GM19043 (cell line): ENCODE data around the gene NOTCH4.
A peak's percentile ranks its signal among the peaks of the same experiment; 100 is the strongest.

Source experiments
- ATAC-seq: cut with Tn5 transposase; IDR thresholded peaks from one replicate; pipeline ENCODE4 v1.9.1; 2021; ENCODE audit warnings: low read depth; ENCODE audit not compliant: unreplicated experiment

The NOTCH4 gene

DNA sequence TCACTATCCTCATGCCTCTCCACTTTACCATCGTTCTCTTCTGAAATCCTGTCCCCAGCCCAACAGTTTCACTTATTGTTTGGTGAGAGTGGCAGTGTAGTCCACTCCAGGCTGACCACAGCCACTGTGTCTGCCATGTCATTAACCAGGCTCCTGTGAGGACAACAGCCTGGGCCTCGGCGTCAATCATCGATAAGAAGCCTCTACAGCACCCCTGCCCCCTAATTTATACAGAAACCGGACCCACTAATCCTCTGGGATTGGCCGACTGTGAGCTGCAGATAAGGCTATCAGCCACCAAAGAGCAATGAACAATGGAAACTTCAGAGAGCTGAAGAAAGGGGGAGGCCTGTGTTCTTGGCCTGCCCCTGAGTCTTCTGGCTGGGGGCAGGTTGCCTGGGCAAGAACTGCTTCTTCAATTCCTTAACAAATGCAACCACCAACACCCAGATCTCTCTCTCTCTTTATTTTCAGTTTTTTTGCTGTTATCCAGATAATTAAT lies 56.1 kb downstream of the NOTCH4 start:
- ATAC-seq, result no peak

DNA sequence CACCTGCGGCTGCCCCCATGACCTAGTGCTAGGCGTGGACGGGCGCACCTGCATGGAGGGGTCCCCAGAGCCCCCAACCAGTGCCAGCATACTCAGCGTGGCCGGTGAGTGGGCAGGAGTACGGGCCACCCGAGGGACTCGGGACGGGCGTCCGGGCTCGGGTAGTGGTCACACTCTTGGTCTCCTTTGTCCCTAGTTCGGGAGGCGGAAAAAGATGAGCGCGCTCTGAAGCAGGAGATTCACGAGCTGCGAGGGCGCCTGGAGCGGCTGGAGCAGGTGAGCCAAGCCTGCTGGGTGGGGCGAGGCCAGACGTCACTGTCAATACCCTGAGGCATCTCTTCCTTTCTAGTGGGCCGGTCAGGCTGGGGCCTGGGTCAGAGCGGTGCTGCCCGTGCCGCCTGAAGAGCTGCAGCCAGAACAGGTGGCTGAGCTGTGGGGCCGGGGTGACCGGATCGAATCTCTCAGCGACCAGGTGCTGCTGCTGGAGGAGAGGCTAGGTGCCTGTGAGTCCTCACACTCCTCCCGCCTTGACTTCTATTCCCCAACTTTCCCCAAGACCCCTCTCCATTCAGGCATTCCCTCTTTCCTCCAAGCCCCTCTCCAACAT lies 56.6 kb downstream of the NOTCH4 start:
- ATAC-seq, result no peak

DNA sequence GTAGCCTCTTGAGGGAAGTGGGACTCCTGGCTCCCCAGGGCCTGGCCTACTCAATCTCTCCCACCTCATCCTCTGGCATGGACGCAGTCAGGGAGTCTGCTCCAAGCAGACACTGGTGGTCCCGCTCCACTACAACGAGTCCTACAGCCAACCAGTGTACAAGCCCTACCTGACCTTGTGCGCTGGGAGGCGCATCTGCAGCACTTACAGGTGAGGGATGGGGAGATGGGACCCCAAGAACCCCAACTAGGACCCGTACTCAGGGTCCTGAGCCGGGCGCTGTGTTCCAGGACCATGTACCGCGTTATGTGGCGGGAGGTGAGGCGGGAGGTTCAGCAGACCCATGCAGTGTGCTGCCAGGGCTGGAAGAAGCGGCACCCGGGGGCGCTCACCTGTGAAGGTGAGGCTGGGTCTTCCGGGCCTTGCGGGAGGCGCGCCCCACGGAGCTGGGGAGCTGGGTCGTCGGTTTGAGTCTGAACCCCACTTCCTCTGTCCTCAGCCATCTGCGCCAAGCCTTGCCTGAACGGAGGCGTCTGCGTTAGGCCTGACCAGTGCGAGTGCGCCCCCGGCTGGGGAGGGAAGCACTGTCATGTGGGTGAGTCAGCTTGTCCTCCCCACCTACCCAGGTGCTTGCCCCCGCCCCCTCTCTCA lies 57.3 kb downstream of the NOTCH4 start:
- ATAC-seq, result no peak

DNA sequence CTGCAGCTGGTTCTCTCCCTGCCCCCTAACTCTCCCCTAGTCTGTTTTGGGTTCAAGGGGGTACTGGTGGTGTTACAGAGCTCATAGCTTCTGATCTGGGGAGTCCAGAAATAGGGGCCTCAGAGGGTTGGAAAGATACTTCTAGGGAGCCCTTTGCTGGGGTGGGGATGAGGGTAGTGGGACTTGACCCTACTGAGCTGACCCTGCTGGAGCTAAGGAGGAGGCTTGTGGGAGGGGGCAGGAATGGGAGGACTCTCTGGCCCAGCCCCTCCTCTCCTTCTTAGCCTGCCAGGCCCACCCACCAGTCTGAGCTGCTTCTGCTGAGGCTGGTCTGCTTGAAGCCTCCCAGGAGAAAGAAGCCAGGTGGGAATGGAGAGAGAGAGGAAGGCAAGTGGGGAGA lies 59.6 kb downstream of the NOTCH4 start, which contains the start of gene EGFL8:
TSS of gene EGFL8 (plus strand) at position 301 of the 400 bp plus-strand sequence. CDS start 1,571 bp downstream, outside the sequence.
- no peak for ATAC-seq

DNA sequence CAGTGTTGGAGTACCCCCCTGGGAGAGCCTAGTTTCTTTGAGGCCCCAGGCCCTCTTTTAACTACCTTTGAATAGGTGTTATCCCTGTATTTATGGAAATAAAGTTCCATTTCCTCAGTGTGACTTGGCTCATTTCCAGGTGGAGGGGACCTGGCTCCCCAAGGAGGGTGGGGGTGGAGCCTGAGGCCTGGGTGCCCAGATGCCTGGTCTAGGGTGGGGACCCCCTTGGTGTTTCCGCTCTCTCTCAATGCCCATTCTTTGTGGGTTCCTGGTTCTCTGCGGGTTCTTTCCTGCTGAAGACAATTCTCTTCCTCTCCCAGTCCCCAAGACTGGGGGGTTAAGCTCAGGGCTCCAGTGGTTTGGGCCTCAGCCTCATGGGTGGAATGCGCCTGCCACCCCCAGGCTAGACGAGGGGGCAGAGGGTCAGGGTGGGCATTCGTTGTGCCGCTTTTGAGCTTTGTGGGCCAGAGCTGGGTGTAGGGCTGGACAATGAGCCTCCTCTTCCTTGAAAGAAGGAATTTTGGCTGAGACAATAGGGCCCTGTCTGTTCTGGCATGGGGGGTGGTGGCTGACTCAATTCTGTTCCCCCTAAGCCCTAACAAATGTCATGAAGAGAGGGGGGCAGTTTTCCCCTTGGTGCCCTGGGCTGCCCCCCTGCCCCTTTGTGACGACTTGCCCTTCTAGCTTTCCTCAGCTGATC lies 60.2 kb downstream of the NOTCH4 start:
- no peak for ATAC-seq

DNA sequence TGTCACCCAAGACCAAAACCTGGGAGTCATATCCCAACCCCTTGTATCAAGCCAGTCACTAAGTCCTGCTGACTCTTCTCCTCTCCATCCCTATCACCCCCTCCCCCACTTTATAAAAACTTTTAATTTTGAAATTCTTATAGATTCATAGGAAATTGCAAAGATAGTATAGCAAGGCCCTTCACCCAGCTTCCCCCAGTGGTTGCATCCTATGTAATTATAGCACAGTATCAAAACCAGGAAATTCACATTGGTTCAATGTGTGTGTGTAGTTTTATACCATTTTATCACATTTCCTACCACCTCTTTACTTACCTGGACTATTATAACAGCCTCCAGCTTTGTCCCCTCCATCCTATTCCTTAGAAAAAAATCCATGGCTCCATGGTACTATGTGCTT lies 65.8 kb downstream of the NOTCH4 start:
- no peak for ATAC-seq

DNA sequence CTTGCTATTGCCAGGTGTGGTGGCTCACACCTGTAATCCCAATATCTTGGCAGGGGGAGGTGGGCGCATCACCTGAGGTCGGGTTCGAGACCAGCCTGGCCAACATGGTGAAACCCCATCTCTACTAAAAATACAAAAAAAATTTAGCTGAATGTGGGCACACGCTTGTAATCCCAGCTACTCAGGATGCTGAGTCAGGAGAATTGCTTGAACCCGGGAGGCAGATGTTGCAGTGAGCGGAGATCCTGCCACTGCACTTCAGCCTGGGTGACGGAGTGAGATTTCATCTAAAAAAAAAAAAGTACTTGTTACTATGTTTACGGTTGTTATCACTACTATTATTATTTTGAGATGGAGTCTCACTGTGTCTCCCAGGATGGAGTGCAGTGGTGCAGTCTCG lies 67.0 kb downstream of the NOTCH4 start:
- ATAC-seq, result no peak

DNA sequence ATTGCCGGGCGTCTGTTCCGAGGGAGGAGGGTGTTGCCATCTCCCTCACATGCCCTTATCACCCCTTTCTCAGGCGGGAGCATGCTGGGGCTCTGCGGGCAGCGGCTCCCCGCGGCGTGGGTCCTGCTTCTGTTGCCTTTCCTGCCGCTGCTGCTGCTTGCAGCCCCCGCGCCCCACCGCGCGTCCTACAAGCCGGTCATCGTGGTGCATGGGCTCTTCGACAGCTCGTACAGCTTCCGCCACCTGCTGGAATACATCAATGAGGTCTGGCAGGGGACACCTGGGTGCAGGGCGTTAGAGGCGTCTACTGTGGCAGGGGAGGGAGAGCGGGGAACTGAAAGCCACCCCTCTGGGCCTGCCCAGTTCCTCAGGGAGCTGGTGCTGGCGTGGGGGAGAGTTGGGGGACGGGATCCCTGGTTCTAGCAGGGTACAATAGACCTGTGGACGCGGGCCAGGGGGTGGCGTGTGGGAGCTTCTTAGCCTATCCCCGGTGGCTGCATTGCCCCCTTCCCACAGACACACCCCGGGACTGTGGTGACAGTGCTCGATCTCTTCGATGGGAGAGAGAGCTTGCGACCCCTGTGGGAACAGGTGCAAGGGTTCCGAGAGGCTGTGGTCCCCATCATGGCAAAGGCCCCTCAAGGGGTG lies 69.2 kb downstream of the NOTCH4 start:
- ATAC-seq, result peak; percentile 70

DNA sequence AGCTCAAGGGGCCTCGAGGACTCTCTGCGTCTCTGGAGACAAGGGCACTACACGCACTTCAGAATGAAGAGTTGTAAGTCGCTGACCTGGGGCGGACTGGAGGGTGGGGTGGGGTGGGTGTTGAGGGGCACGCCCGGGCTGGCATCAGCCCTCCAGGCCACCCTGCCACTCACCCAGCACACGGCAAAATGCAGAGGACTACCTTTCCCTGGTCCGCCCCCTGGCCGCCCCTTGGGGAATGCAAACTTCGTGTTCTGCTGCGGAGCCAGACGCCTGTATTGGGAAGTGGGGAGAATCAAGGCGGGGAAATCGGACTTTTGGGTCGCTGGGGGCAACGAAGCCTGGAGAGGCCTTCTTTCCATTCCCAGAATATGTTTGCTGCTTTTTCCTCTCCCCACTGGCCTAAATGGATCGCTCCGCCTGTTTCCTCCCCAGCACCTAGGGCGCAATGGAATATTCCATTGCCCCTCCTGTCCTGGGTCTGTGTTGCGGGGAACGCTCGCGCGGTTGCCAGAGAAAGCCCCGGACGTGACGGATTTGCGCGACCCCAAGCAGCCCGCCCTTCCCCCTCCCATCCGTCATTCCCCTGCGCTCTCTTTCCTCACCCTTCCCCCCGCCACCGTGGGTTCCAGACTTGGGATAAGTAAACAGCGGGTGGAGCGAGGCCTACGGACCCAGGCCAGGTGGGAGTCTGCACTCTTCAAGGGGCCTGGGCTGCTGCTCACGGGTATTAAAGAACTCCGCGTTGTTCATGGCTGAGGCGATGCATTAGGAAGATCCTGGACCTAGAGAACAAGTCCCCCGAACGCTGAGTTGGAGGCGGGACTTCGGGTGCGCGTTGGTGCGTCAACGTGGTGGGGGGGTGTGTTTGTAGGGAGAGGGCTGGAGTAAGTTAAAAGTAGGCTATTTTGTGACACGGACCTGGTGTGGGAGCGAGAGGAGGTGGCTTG lies 70.0 kb downstream of the NOTCH4 start, which contains the start of gene PPT2:
TSS of gene PPT2 (plus strand) at position 578 of the 950 bp plus-strand sequence. CDS start 454 bp downstream, outside the sequence.
- ATAC-seq, result no peak

DNA sequence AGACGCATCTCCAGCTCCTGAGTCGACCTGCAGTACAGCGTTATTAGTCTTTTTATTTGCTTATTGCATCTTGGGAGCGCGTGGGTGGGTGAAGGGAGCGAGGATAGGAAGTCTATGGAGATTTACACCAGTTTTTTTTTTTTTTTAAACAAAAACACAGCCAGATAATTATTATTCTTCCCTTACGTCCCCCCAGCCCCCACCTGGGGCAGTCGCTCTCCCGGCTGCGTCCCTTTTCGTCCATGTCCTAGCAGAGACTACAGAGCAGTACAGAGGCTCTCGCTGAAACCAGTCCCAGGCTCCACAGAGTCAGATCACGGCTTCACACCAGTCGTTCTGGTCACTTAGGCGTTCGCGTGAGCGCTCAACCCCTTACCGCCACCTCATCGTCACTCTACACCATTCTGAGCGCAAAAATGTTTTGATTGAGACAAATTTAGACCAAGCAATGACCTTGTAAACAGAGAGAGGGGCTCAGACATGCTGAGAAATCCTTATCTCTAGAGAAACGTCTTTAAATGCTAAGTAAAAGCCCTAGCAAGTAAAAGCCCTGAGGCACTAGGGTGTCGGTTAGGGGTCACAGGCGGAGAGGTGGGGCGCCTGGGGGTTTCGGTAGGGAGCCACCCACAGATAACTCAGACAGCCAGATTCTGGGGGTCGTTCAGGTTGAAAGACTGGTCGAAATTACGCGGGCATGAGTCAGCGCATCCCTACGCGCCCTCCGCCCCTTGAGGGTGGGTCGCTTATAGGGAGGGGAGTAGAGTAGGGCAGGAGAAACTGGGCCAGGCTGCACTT lies 70.9 kb downstream of the NOTCH4 start:
- ATAC-seq, result no peak

DNA sequence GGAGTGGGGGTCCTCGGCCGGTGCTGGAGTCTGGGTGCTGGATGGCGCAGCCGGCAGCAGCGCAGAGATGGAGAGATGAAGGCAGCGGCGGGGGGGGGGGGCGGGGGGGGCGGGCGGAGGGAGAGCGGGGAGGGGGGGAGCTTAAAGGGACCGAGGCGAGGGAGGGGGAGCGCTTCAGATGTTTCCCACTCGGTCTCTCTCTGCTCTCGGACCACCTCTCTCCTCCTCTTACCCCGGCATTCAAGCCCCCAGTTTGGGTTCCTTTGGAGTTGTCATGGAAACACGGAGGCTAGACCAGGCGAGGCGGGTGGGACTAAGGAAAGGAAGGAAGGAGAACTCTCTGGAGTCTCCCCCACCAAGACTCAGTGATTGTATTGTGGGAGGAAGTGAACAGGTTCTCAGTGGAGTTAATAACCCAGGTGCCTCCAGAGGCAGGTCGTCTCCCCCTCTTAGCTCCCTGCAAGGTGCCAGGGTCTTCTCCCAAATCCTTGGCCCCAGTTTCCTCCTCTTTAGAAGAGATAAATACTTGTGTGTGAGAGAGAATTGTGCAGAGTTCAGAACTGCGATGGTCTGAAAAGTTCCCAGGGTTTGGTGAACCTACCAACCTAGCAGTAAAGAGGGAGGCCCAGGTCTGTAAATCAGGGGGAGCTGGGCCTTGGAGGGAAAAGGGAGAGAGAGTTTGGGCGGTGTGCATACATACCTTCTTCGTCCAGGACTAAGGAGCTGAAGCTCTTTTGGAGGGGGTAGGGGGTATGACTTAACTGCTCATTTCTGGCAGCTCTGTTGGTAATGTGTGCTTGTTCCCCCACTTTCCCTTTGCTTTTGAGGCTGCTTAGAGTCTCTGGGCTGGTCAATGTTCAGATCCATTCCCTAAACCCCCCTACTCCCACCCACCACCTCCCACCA lies 71.8 kb downstream of the NOTCH4 start, which contains the start of gene PRRT1:
TSS of gene PRRT1 (minus strand) at position 77 of the 906 bp plus-strand sequence. CDS start 112 bp downstream, outside the sequence.
- no peak for ATAC-seq

DNA sequence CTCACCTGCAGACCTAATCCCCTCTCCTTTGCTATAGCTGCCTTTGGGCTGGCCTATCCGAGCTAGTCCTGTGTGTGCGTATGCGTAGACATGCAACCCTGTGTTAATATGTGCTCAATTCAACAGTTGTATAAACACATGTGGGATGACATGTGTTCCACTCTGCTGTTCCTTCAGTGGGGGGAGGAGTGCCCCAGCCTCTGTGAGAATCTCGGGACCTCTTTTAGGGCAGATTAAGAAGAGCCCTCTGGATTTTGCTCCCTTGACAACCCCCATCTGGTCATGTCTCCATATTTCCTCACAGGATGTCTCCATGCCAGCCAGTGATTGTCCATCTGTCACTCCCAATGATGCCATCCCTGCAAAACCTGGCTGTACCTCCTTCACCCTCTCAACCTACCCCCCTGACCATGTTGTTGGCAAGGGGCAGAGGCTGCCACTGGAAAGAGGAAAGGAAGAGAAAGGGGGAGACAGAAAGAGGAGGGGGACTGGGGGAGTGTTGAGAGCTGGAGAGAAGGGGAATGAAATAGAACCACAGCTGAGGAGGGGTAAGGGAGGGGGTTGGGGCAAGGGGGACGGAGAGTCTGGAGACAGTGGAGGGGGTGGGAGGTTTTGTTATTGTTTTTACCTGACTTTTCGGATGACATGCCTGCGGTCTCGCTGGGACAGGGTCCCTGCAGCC lies 72.5 kb downstream of the NOTCH4 start:
- no peak for ATAC-seq

DNA sequence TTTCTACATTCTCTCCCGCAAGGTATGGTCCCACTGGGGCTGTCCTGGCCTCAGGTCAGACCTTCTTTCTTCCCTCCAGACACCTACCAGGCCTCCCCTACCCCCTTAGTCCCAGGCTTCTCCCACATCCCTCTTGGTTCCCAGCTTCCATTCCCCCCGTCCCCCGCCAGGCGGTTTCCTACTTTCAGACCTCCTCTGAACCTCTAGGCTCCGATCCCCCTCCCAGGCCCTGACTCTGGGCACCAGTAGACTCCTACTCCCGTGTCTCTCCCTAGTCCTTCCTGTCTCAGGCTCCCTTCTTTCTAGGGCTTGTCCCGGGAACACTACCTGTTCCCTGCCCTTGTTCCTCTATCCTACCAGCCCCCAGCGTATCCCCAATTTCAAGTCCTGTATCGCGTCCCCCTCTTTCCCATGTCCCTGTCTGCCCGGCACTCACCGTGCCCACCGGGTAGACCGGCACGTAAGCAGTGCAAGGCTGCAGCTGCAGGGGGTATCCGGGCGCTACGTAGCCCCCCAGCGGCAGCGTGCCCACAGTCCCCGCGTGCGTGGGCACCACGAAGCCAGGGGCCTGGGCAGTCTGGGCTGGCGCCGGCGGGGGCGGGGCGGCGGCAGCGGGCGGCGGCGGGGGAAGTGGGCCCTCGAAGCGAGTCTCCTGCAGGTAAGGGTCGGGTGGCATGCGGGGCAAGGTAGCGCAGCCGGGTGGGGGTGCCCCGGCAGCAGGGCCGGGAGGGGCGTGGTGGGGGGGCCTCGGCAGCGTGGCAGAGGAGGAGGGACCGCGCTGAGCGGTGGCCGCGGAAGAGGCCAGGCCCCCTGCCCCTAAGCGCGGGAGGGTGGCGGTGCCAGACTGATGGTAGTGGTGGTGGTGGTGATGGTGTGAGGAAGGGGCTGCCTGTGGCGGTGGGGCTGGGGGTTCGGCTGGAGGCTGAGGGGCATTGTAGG lies 73.7 kb downstream of the NOTCH4 start:
- no peak for ATAC-seq

DNA sequence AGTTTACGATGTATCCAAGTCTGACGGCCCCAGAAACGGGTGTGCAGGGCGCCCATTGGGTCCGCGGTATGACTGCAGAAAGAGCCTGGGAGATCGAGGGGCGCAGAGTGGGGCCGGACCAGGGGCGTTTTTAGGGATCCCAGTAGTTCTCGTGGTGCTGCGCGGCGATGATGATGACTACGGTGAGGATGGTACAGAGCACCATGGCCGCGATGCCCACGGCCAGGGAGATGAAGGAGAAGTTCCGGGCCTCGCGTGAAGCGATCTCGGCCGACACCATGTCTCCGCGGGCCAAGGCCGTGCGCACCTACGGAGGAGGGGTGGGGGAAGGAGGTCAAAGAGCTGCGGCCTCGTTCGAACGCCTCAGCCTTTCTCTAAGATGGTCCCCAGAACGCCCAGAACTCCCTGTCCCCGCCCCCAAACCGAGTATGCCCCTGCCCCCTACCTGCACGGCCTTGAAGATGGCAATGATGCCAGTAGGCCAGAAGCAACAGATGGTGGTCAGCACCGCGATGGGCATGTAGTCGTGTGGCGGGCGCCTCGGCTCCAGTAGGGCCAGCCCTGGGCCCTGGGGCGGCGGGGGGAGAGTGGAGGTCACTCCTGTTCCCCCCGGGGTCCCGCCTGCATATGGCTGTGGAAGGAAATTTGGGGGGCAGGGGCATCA lies 74.6 kb downstream of the NOTCH4 start:
- no peak for ATAC-seq

DNA sequence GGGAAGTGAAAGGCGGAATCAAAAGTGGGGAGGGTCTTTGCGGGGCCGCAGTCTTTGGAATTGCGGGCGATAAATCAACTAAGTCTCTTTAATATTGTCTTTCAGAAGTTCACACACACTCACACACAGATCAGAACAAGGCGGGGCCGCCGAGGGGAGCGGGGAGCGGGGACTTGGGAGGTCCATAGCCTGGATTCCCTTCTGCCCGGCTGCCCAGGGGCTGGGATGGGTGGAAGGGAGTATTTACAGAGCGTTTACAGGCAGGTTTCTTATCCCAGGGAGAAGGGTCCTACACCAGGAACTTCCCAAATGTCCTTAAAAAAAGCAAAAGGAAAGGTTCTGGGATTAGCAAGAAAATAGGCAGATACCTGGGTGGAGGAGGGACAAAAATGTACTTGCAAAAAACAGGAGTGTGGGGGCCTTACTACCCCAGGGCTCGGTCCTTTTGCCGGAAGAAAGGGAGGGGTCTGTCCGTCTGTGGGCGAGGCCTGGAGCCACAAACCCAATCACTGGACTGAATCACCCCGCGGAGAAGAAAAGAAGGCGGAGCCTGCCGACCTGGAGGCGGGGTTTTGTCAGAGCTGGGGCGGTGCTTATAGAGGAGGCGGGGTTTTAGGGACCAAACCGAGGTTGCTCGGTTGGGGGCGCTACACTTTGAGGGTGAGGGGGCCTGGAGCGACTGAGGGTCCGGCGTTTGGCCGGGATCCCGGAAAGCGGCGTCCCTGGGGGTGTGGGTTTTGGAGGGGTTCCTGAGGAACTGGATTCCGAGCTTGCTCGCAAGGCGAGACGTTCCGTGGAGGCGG lies 75.4 kb downstream of the NOTCH4 start:
- no peak for ATAC-seq
